ENCODE results near the gene BTF3L4.
A peak's percentile ranks its signal among the peaks of the same experiment; 100 is the strongest.
"Not testable (repeated sequence)": the region's sequence is repeated elsewhere in the genome, so short reads cannot be mapped to it uniquely, and the experiment has no call there.

BTF3L4 gene

DNA sequence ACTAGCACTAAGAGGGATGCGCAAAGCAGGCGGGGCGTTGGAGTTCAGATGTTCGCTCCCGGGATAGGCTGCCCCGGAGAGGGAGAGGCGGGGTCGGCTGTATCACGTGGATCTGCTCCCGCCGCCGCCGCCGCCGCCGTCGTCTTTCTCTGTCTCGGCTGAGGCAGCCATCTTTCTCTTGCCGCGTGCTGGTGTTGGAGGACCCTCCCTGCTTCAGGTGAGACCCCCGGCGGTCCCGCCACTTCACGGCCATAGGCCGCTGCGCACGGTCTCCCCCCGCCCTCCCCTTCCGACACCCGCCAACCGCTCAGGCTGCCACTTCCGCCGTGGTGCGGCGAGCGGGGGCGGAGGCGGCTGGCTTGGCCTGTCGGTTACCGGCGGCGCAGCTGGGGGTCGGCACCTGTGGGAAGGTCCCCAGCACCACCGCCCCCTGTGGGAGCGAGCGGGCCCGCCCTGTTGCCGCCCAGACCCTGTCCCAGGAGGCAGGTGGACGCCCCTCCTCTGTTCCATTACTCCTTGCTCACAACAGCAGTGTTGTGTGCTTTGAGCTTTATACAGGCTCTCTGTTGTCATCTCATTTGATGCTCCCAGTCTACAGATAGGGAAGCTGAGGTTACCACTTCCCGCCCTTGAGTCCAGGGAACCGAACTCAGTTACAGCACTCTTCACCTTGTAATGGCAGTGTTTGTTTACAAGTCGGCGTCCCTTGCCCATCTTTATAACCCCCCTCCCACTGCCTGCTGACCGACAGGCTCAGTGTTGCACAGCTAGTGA lies at the start of gene BTF3L4:
TSS of gene BTF3L4 (plus strand) at position 133 of the 774 bp plus-strand sequence. CDS start 3,553 bp downstream, outside the sequence.
- DNase-seq (ENCODE audit: low read depth), result peak; percentile 90

DNA sequence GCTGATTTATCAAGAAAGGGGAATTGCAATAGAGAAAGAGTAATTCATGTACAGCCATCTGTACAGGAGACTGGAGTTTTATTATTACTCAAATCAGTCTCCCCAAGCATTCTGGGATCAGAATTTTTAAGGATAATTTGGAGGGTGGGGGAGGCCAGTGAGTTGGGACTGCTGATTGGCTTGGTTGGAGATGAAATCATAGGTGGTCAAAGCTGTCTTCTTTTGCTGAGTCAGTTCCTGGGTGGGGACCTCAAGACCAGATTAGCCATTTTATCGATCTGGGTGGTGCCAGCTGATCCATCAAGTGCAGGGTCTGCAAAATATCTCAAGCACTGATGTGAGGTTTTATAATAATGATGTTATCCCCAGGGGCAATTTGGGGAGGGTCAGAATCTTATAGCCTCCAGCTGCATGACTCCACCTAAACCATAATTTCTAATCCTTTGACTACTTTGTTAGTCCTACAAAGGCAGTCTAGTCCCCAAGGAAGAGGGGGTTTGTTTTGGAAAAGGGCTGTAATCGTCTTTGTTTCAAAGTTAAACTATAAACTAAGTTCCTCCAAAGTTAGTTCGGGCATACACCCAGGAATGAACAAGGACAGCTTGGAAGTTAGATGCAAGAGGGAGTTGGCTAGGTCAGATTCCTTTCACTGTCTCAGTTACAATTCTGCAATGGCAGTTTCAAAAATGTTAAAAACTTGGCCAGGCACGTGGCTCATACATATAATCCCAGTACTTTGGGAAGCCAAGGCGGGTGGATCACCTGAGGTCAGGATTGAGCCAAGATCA lies 48.7 kb upstream of the BTF3L4 start:
- DNase-seq (ENCODE audit: low read depth), result peak; percentile 33

DNA sequence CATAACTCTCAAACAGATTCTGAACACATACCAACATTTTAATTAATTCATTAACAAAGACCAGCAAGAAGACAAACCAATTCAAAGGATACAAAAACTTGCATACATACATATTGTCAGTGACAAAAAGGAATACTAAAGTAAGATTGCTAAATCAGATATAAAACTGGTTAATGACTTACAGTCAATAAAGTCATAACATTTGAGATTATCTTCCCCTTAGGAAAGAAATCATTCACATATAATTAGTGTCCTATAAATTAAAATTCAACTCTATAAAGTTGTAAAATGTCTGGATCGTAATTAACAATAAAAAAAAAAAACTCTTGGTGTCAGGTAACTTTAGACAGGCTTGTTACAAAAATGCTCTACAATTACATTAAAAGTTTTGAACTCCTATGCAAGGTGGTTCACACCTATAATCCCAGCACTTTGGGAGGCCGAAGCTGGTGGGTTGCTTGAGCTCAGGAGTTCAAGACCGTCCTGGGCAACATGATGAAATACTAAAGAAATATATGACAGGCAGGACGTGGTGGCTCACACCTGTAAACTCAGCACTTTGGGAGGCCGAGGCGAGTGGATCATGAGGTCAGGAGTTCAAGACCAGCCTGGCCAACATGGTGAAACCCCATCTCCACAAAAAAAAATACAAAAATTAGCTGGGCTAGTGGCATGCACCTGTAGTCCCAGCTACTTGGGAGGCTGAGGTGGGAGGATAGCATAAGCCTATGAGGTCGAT lies 47.9 kb upstream of the BTF3L4 start:
- DNase-seq (ENCODE audit: low read depth), result no peak

DNA sequence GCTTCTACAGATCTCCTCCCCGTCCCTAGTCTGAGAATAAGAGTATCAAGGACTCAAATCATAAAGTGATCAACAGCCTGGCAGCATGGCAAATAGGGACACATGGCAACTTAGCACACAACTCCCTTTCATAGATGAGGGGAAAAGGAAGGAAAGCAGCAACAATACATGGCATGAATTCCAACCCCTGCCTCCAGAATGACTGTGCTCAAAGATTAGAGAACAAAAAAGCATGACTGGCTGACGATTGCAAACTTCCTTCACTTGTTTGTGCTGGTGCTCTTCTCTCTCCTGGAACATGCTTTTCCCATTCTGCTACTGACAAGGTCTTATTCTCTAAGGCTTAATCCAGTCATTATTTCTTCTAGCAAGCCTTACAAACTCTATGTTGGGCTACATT lies 34.0 kb upstream of the BTF3L4 start:
- no peak for DNase-seq (ENCODE audit: low read depth)

DNA sequence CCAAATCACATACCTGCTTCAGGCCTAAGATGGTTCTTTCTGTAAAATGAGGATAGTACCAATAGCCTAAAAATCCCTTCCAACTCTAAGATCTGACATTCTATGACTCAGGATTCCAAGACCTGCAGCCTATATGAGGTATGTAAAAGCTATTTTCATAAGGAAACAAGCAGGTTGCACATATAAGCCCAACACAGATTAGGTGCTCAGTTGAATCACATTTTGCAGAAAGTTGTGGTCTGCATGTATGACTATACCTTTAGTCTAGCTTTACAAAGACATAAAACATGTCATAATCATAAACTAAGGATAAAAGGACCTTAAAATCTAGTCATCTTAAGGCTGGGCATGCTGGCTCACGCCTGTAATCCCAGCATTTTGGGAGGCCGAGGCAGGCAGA lies 29.8 kb upstream of the BTF3L4 start:
- DNase-seq (ENCODE audit: low read depth), result no peak

DNA sequence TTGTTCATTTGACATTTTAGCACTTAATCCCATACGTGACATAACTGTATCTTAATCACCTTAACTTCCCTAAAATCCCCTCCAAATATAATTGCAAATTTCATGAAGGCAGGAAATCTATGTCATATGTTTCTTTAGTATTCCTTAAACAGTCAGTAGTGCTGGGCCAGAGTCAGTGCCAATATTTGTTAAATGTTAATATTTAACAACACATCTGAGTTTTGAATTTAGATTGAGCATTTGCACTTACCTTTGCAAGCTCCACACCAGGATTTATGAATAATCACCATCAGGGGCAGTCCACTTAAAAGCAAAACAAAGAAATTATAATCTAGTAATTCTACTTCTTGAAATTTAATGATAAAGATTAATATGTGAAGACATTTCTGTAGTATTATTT lies 27.8 kb upstream of the BTF3L4 start:
- DNase-seq (ENCODE audit: low read depth), result no peak

DNA sequence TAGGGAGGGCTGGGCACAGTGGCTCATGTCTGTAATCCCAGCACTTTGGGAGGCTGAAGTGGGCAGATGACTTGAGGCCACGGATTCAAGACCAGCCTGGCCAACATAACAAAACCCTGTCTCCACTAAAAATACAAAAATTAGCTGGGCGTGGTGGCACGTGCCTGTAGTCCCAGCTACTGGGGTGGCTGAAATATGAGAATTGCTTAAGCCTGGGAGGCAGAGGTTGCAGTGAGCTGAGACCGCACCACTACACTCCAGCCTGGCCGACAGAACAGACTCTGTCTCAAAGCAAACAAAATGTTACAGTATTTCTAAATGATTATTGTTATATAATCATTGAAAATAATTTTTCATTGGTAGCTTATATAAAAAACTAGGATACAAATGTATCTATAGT lies 27.3 kb upstream of the BTF3L4 start:
- DNase-seq (ENCODE audit: low read depth), result not testable (repeated sequence)

DNA sequence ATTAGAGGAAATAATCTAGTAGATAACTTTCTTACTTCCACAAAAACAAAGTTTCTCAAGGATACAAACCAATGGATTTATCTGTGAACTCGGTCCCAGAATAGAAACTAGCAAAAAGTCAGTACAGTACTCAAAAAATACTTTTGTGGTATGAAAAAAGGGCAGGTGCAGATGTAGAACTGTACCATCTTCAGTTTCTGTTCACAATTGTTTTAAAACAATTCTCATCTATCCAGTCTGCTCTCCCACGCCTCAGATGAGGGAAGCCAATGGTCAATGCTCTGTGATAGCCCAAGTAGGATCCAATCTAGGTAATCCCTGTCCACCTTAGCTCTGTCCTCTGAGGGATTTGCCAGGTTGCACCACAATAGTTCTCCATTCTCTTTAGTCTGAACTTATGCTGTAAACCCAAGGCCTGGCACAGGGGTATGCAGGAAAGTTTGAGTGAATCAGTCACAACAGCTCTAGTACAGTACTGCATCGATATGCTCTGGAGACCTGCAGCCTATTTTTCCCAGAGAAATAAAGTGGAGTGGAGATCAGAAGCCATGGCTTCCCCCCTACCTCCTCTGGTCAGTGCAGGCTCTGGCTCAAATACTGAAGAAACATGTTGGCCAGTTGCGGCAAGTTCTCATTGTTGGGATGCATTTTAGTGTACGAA lies 23.8 kb upstream of the BTF3L4 start:
- DNase-seq (ENCODE audit: low read depth), result no peak

DNA sequence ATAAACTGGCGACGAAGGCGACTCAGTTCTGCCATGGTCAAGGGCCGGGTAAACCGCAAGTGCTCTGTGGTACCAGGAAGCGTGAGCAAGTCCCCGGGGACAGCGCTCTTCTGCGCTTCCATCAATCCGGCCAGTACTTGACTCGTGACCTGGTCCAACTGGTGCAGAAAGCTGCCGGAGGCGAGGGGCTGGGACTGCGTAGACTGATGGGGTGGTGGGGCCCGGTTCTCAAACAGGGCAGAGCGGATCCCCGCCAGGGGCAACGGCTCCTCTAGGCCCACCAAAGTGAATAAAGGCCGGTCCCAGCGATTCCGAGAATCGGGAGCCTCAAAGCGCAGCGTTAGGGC lies 23.3 kb upstream of the BTF3L4 start:
- DNase-seq (ENCODE audit: low read depth), result peak; percentile 61

DNA sequence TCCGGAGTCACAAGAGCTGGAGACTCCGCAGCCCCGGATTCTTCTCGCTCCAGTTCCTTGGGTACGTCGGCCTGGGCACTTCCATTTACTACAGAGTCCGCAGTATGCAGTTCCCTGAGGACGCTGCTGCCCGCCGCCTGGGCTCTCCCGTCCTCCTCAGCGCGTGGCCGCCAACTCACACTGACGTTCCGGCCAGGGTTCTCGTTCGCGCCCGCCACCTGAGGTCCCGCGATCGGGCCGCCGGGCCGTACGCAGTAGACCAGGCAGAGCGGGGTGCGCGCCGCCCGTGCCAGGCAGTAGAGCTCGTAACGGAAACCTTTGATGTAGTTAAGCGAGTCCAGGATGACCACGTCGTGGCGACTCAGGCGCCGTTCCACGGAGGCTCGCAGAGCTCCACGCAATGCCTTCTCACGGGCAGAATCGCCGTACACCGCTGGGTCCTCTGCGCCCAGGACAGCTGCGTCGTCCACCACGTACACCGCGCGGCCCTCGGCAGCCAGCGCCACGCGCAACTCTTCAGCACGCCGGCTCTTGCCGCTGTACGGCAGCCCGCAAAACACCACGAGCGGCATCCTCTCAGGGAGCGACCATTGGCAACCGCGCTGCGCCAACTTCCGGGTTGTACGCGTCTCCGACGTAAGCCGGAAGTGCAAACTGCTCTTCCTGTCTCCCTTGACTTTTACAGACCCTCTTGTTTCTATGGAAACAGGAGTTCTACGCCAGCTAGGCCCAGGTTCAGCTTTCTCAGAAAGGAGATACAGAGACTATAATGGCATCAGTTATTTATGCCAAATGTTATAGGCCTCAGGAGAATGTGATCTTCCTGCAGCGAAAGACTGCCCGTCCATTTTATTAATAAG lies 22.7 kb upstream of the BTF3L4 start, which contains the start of gene KTI12:
TSS of gene KTI12 (minus strand) at position 621 of the 860 bp plus-strand sequence. CDS start at position 572, 49 bp downstream.
- peak; percentile 81 for DNase-seq (ENCODE audit: low read depth)

DNA sequence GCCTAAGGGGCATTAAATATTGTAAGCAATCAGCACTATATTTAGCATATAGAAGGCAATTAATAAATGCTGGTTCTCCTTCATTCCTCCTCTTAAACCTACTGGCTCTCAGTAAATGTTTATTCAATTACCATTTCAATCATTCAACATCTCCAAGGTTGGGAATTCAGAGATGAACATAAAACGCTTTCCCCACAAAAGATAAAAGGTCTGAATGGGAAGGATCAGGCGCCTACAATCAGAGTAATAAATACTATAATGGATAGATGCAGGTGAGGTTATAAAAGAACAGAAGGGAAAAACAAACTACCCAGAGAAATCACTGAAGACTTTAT lies 22.1 kb upstream of the BTF3L4 start:
- no peak for DNase-seq (ENCODE audit: low read depth)

DNA sequence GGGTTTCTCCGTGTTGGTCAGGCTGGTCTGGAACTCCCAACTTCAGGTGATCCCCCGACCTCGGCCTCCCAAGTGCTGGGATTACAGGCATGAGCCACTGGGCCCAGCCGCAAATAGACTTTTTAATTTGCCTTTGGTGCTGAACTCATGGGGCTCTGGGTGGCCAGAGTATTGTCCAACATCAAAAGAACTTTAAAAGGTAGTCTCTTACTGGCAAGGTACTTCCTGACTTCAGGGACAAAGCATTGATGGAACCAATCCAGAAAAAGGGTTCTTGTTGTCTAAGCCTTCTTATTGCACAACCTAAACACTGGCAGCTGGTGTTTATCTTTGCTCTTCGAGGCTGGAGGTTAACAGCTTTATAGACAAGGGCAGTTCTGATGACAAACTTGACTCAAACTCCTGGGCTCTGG lies 18.7 kb upstream of the BTF3L4 start:
- DNase-seq (ENCODE audit: low read depth), result no peak

DNA sequence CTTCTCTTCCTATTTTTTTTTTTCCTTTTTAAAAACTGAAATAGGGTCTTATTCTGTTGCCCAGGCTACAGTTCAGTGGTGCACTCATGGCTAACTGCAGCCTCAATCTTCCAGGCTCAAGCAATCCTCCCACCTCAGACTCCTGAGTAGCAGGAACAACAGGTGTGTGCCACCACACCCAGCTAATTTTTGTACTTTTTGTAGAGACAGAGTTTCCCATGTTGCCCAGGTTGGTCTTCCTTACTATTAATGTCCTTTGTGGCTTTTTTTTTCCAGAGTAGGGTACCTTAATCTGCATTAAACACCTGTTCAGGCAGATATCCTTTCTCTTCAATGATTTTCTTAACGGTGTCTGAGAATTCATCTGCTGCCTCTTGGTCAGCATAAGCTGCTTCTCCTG lies 18.2 kb upstream of the BTF3L4 start:
- no peak for DNase-seq (ENCODE audit: low read depth)

DNA sequence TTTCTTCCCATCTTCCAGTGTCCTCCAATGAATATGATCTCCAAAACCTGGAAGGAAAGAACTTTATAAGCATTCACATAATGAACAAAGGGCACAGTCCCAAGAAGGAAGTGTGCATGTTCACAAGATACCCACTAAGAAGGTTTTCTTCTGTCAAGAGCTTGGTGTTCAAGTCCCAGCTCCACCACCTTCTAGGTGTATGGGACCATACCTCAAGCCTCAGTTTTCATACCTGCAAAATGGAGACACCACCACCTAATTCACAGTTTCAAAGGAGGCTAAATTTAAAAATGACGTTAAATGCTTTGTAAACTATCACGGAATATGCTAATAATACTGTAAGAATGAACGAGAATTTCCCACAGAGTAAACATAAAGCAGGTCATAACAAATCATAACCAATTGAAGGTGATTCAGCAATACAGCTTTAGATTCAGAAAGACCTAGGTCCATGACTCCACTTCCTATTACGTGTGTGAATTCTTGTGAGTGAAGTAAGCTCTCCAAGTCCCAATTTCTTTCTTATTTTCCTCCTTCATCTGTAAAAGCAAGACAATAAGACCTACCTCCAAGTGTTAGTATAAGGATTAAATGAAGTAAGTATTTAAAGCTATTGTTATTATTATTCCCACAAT lies 14.4 kb upstream of the BTF3L4 start:
- DNase-seq (ENCODE audit: low read depth), result no peak

DNA sequence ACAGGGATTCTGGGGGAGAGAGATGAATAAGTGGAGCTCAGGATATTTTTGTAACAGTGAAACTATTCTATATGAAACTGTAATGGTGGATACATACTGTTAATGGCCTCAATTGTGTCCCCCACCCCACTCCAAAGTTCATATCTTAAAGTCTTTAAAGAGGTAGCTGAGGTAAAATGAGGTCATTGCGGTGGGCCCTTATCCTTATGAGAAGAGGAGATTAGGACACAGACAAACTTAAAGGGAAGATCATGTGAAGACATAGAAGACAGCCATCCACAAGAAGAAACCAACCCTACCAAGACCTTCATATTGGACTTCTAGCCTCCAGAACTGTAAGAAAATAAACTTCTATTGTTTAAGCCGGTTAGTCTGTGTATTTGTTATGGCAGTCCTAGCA lies 10.9 kb upstream of the BTF3L4 start:
- no peak for DNase-seq (ENCODE audit: low read depth)

DNA sequence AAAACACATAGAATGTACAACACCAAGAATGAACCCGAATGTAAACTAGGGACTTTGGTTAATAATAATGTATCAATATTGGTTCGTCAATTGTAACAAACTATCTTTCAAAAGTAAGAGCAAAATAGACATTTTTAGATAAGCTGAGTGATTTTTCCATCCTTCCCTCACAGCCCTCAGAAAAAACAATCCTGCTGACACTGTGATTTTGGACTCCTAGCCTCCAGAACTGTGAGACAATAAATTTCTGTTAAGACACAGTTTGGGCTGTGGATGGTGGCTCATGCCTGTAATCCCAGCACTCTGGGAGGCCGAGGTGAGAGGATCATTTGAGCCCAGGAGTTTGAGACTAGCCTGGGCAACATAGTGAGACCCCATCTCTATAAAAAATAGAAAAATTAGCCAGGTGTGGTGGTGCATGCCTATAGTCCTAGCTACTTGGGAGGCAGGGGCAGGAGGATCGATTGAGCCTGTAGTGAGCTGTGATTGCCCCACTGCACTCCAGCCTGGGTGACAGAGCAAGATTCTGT lies 10.4 kb upstream of the BTF3L4 start:
- DNase-seq (ENCODE audit: low read depth), result not testable (repeated sequence)

DNA sequence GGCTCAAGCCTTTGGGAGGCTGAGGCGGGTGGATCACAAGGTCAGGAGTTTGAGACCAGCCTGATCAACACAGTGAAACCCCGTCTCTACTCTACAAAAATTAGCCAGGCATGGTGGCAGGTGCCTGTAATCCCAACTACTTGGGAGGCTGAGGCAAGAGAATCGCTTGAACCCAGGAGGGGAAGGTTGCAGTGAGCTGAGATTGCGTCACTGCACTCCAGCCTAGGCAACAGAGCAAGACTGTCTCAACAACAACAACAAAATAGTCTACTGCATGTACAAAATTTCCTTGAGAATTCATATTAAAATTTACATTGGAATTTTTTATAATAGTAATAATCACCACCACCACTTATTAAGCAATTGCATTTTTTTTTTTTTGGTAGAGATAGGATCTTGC lies 6.8 kb upstream of the BTF3L4 start:
- DNase-seq (ENCODE audit: low read depth), result not testable (repeated sequence)

DNA sequence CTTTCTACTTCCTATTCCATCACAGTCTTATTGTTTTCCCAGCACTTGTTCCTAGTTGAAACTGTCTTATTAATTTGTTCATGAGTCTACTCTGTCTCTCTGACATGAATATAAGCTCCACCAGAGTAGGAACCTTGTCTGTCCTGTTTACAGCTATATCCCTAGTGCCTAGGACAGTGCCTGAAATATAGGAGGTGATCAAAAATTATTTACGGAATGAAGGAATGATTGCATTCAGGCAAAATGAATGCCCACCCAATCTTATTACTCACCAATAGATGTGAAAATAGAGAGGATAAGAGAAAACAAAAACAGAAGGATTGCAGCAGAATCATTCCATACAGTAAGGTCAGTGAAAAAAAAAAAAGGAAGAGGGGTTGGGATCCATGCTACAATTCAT lies 2.2 kb upstream of the BTF3L4 start:
- no peak for DNase-seq (ENCODE audit: low read depth)

DNA sequence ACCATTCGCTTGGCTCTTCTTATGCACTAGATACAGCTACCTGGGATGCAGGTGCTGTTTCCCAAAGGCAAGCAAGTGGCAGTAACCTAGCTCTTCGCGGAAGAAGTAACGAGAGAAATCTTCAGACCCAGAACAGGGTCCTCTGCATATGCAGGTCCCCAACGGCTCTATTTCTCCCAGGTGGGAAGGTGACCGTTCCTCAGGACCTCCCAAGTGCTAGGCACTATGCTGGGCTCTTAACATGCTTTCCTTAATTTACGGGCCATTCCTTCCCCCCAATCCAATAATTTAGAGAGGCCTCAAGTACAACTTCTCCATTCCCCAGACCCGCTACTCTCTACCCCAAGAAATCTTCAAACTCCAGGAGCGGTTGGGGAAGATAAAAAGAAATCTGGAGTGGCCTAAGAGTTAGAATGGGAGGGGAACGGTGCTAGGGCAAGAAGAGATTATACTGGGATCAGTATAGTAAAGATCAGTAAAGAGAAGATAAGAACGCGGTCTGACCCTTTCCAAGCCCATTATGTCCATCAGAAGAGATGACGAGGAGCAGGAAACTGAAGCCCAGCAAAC lies 1.5 kb upstream of the BTF3L4 start:
- no peak for DNase-seq (ENCODE audit: low read depth)
